Measurements from ENCODE around the gene OPRL1.

GRCh38 chr20:64049060-64049877 is 30.6 kb upstream of the OPRL1 start, which contains the start of gene SOX18:
- TF ChIP-seq CTCF (IDR thresholded peaks at IDR 0.05) (no peak), POLR2A (IDR thresholded peaks at IDR 0.05) (no peak)
